SK-N-SH (cell line): Measurements from ENCODE around the gene HRH1. TPM values are rescaled to one million over a fixed set of nuclear protein-coding genes. Genes with fewer than 3 reads are reported as not detected.

Source experiments
- CTCF ChIA-PET: fragments of 300-600, 350-600 bp; formaldehyde crosslinking; extraction: SDS; loops from one replicate; lab custom pipeline; 2021; lab: Yijun Ruan, JAX
- POLR2A ChIA-PET: fragments of 350-600 bp; sonication (Branson Sonifier 250); formaldehyde crosslinking; extraction: SDS; loops from one replicate; lab custom pipeline; 2020; ENCODE audit warnings: antibody characterized with exemption, inconsistent platforms; lab: Yijun Ruan, JAX
- DNase-seq: peaks from one replicate; pipeline ENCODE4 v3.0.0; 2012
- H2AFZ ChIP-seq: fragments of 200-600 bp; sonication (generic); 2 replicates; pipeline ENCODE4 v1.8.1; 2016; ENCODE audit warnings: antibody characterized with exemption, mild to moderate bottlenecking, low read depth
- H3F3A ChIP-seq: fragments of 200-600 bp; sonication (generic); replicated peaks from 2 replicates; pipeline ENCODE3; 2016; ENCODE audit warnings: antibody characterized with exemption, mild to moderate bottlenecking; ENCODE audit not compliant: insufficient read depth
- H3K27ac ChIP-seq, 2 experiments: fragments of 200-500 bp in 1 of 2; fragments of 200-600 bp in 1 of 2; sonication (Bioruptor generic) in 1 of 2; sonication (generic), shearing (Covaris generic) in 1 of 2; 2 replicates each; pipeline versions ENCODE4 v1.5.1 to v1.6.1; 2014 to 2016; ENCODE audit warnings: low read depth in 2 of 2, inconsistent platforms in 1 of 2, low read length in 1 of 2, mild to moderate bottlenecking in 1 of 2, mixed read lengths in 1 of 2
- H3K27me3 ChIP-seq: fragments of 200-600 bp; sonication (generic), shearing (Covaris generic); 2 replicates; pipeline ENCODE4 v1.6.1; 2016; ENCODE audit warnings: mixed run types; ENCODE audit not compliant: insufficient read depth
- H3K36me3 ChIP-seq, 2 experiments: fragments of 200-500 bp in 1 of 2; fragments of 200-600 bp in 1 of 2; sonication (Bioruptor generic) in 1 of 2; sonication (generic) in 1 of 2; replicated peaks in 1 of 2; 2 replicates each; pipeline versions ENCODE3 to v1.5.1; 2014 to 2016; ENCODE audit warnings: low read length in 1 of 2, mild to moderate bottlenecking in 1 of 2; ENCODE audit not compliant: insufficient read depth in 2 of 2, control insufficient read depth in 1 of 2
- H3K4me1 ChIP-seq, 2 experiments: fragments of 200-500 bp in 1 of 2; fragments of 200-600 bp in 1 of 2; sonication (Bioruptor generic) in 1 of 2; sonication (generic), shearing (Covaris generic) in 1 of 2; 2 replicates each; pipeline versions ENCODE4 v1.5.1 to v1.6.1; 2014 to 2016; ENCODE audit warnings: low read depth in 1 of 2, low read length in 1 of 2, mixed run types in 1 of 2; ENCODE audit not compliant: insufficient read depth in 2 of 2, control insufficient read depth in 1 of 2
- H3K4me2 ChIP-seq: fragments of 200-600 bp; sonication (generic), shearing (Covaris generic); 2 replicates; pipeline ENCODE4 v1.6.1; 2017; ENCODE audit warnings: mixed run types
- H3K4me3 ChIP-seq, 2 experiments: fragments of 200-500 bp in 1 of 2; fragments of 200-600 bp in 1 of 2; sonication (Bioruptor generic) in 1 of 2; sonication (generic), shearing (Covaris generic) in 1 of 2; 2 replicates each; pipeline versions ENCODE4 v1.5.1 to v1.8.1; 2014 to 2016; ENCODE audit warnings: low read depth in 2 of 2, inconsistent platforms in 1 of 2, low read length in 1 of 2, mild to moderate bottlenecking in 1 of 2, mixed read lengths in 1 of 2, moderate library complexity in 1 of 2
- H3K79me2 ChIP-seq: fragments of 200-600 bp; sonication (generic); 2 replicates; pipeline ENCODE4 v1.8.1; 2017; ENCODE audit warnings: mild to moderate bottlenecking; ENCODE audit not compliant: insufficient read depth
- H3K9ac ChIP-seq: fragments of 200-600 bp; sonication (generic); 2 replicates; pipeline ENCODE4 v1.6.1; 2017; ENCODE audit warnings: mixed run types
- H3K9me2 ChIP-seq: fragments of 200-600 bp; sonication (generic); 2 replicates; pipeline ENCODE4 v1.6.1; 2017; ENCODE audit warnings: mixed run types
- H3K9me3 ChIP-seq: fragments of 200-600 bp; sonication (generic); 2 replicates; pipeline ENCODE4 v1.6.1; 2017; ENCODE audit warnings: mixed run types, mild to moderate bottlenecking, moderate library complexity
- H4K20me1 ChIP-seq: fragments of 200-600 bp; sonication (generic); 2 replicates; pipeline ENCODE4 v1.6.1; 2017; ENCODE audit warnings: mild to moderate bottlenecking, mixed run types; ENCODE audit not compliant: insufficient read depth
- ELF1 ChIP-seq: IDR thresholded peaks from 2 replicates; pipeline ENCODE4 v1.4.0; 2012
- EP300 ChIP-seq, 2 experiments: IDR thresholded peaks; 2 replicates each; pipeline versions ENCODE4 v1.4.0 to v1.6.1; 2012; ENCODE audit warnings: borderline replicate concordance in 1 of 2, low read depth in 1 of 2, low read length in 1 of 2
- EZH2phosphoT487 ChIP-seq: fragments of 200-600 bp; sonication (generic); IDR thresholded peaks from 2 replicates; pipeline ENCODE4 v1.6.1; 2017; ENCODE audit warnings: low read depth, mixed run types, mild to moderate bottlenecking, antibody characterized with exemption, moderate library complexity, borderline replicate concordance
- FOSL2 ChIP-seq: IDR thresholded peaks from 2 replicates; pipeline ENCODE4 v1.4.0; 2012; ENCODE audit warnings: low read depth, mild to moderate bottlenecking, moderate library complexity, borderline replicate concordance
- FOXJ3 ChIP-seq: sonication (generic); formaldehyde crosslinking; IDR thresholded peaks from 2 replicates; pipeline ENCODE4 v1.5.1; 2020; ENCODE audit warnings: mild to moderate bottlenecking, missing genetic modification reagents
- GATA2 ChIP-seq: sonication (generic); formaldehyde crosslinking; IDR thresholded peaks from 2 replicates; pipeline ENCODE4 v1.5.0; 2020; ENCODE audit warnings: mild to moderate bottlenecking, missing genetic modification reagents
- NRF1 ChIP-seq: IDR thresholded peaks from 2 replicates; pipeline ENCODE4 v1.6.1; 2012; ENCODE audit warnings: low read depth, mild to moderate bottlenecking, low read length
- RCOR1 ChIP-seq: fragments of 150-350 bp; IDR thresholded peaks from 2 replicates; pipeline ENCODE4 v1.6.1; 2017; ENCODE audit warnings: antibody characterized with exemption, low read length
- RFX5 ChIP-seq: IDR thresholded peaks from 2 replicates; pipeline ENCODE4 v1.6.1; 2012; ENCODE audit warnings: mild to moderate bottlenecking, improper control_type of control experiment, low read length
- SMC3 ChIP-seq: IDR thresholded peaks from 2 replicates; pipeline ENCODE4 v1.6.1; 2012; ENCODE audit warnings: low read depth, low read length, improper control_type of control experiment
- TAF1 ChIP-seq: IDR thresholded peaks from 2 replicates; pipeline ENCODE4 v1.6.1; 2012; ENCODE audit warnings: low read depth, mild to moderate bottlenecking, low read length, moderate library complexity, borderline replicate concordance
- TEAD4 ChIP-seq: IDR thresholded peaks from 2 replicates; pipeline ENCODE4 v1.4.0; 2012; ENCODE audit warnings: mild to moderate bottlenecking, borderline replicate concordance; ENCODE audit not compliant: insufficient read depth
- WGBS: methylation state at CpG from one replicate; pipeline ENCODE4 v1.1.6; 2017; ENCODE audit warnings: low lambda C conversion rate; 5-methylcytosine and 5-hydroxymethylcytosine counted together
- polyA plus RNA-seq, 3 experiments: library from polyadenylated mRNA; depleted of rRNA; stranded (reverse); fragments of >200 nt; gene quantifications; 2 replicates each; pipeline ENCODE4 v1.2.3, GENCODE V29; 2012
- TF ChIP-seq, protein P1 (sequence below): IDR thresholded peaks from 2 replicates; pipeline ENCODE4 v1.4.0; 2012; ENCODE audit warnings: low read depth, borderline replicate concordance
- TF ChIP-seq, protein P2 (sequence below): IDR thresholded peaks from 2 replicates; pipeline ENCODE4 v1.6.1; 2012; ENCODE audit warnings: mild to moderate bottlenecking, low read depth, low read length, moderate library complexity

The HRH1 gene
- polyA plus RNA-seq, 1 of the 3 experiments (the other 2 are of a cell fraction): 6.2 TPM

- Histone ChIP-seq H3K79me2 (no peaks in the 10 kb centered on the region), H4K20me1 (no peaks in the 10 kb centered on the region), H3F3A (no peaks in the 10 kb centered on the region), H3K9ac (no peak overlapping the region), H2AFZ (no peak overlapping the region), H3K36me3 (peaks cover 57 to 60% of the 10 kb centered on the region in 2 experiments), H3K4me1 (peaks cover 11 to 16% of the 10 kb centered on the region in 2 experiments; a peak in 3 of 4 replicates), H3K27ac (no peak overlapping the region), H3K4me3 (no peak overlapping the region), H3K9me2 (no peaks in the 10 kb centered on the region), H3K4me2 (no peak overlapping the region), H3K9me3 (no peaks in the 10 kb centered on the region), H3K27me3 (no peaks in the 10 kb centered on the region)
- DNase-seq: no peak
- ChIA-PET POLR2A (no interaction called here), CTCF (interaction anchor here (0.5 kb wide), 1 partner anchor 340 kb away, joined by 3 read pairs; no protein-coding TSS in a partner anchor)
- WGBS: 91% methylated on average over 5 of the region's 5 CpGs
- TF ChIP-seq TAF1: no peak
- no peak for TF ChIP-seq EZH2phosphoT487
- no peak for TF ChIP-seq SMC3
- no peak for TF ChIP-seq RFX5
- no peak for TF ChIP-seq GATA2 (CRISPR knock-in tag)
- TF ChIP-seq EP300 (IDR thresholded peaks at IDR 0.05; ENCODE audit: borderline replicate concordance in 1 of 2, low read depth in 1 of 2, low read length in 1 of 2): no peak
- no peak for TF ChIP-seq RCOR1
- TF ChIP-seq, protein P1, sequence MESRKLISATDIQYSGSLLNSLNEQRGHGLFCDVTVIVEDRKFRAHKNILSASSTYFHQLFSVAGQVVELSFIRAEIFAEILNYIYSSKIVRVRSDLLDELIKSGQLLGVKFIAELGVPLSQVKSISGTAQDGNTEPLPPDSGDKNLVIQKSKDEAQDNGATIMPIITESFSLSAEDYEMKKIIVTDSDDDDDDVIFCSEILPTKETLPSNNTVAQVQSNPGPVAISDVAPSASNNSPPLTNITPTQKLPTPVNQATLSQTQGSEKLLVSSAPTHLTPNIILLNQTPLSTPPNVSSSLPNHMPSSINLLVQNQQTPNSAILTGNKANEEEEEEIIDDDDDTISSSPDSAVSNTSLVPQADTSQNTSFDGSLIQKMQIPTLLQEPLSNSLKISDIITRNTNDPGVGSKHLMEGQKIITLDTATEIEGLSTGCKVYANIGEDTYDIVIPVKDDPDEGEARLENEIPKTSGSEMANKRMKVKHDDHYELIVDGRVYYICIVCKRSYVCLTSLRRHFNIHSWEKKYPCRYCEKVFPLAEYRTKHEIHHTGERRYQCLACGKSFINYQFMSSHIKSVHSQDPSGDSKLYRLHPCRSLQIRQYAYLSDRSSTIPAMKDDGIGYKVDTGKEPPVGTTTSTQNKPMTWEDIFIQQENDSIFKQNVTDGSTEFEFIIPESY: no peak
- TF ChIP-seq, protein P2, sequence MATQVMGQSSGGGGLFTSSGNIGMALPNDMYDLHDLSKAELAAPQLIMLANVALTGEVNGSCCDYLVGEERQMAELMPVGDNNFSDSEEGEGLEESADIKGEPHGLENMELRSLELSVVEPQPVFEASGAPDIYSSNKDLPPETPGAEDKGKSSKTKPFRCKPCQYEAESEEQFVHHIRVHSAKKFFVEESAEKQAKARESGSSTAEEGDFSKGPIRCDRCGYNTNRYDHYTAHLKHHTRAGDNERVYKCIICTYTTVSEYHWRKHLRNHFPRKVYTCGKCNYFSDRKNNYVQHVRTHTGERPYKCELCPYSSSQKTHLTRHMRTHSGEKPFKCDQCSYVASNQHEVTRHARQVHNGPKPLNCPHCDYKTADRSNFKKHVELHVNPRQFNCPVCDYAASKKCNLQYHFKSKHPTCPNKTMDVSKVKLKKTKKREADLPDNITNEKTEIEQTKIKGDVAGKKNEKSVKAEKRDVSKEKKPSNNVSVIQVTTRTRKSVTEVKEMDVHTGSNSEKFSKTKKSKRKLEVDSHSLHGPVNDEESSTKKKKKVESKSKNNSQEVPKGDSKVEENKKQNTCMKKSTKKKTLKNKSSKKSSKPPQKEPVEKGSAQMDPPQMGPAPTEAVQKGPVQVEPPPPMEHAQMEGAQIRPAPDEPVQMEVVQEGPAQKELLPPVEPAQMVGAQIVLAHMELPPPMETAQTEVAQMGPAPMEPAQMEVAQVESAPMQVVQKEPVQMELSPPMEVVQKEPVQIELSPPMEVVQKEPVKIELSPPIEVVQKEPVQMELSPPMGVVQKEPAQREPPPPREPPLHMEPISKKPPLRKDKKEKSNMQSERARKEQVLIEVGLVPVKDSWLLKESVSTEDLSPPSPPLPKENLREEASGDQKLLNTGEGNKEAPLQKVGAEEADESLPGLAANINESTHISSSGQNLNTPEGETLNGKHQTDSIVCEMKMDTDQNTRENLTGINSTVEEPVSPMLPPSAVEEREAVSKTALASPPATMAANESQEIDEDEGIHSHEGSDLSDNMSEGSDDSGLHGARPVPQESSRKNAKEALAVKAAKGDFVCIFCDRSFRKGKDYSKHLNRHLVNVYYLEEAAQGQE: no peak
- no peak for TF ChIP-seq FOXJ3 (CRISPR knock-in tag)
- TF ChIP-seq ELF1: no peak
- no peak for TF ChIP-seq FOSL2
- TF ChIP-seq TEAD4: no peak
- no peak for TF ChIP-seq NRF1
Observed at GRCh38 chr3:11310258-11310657, 156.0 kb downstream of the HRH1 start.
